ENCODE measurements around the gene PADI1. TPM values are rescaled to one million over a fixed set of nuclear protein-coding genes. Genes with fewer than 3 reads are reported as not detected.
"Not testable (repeated sequence)": the region's sequence is repeated elsewhere in the genome, so short reads cannot be mapped to it uniquely, and the experiment has no call there.

The PADI1 gene
- polyA plus RNA-seq, 1 donor from 2014 or later = 0.66 TPM

DNA sequence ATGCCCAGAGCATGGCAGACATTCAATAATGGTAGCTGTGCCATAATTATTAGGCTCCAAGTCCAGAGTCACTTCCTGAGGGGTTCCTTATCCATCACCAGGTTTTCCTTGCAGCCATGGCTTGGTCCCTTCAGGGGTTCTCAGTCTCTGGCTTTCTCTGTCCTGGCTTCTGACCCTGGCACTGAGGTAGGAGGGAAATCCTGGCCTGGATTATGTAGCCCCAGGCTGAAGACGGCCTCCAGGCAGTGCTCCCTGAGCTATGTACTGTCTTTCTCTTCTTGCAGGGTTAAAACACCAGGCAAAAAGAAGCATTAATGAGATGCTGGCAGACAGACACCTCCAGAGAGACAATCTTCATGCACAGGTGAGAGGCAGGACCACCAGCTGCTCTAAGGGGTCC lies 34.5 kb downstream of the PADI1 start:
- Histone ChIP-seq H3F3A (ENCODE audit: insufficient read depth, low read length, poor library complexity, severe bottlenecking) (no peaks in the 10 kb centered on the region), H4K20me1 (ENCODE audit: insufficient read depth) (no peaks in the 10 kb centered on the region), H3K9me3 (ENCODE audit: low read length) (no peaks in the 10 kb centered on the region), H3K9me2 (ENCODE audit: insufficient read depth, low read length) (no peaks in the 10 kb centered on the region), H3K27ac (ENCODE audit: low read length) (no peak overlapping the region), H3K27me3 (ENCODE audit: insufficient read depth, low read depth, low read length) (no peaks in the 10 kb centered on the region), H2AFZ (ENCODE audit: low read depth, low read length) (no peak overlapping the region), H3K79me2 (replicated peaks; ENCODE audit: insufficient read depth, low read length) (no peaks in the 10 kb centered on the region), H3K36me3 (ENCODE audit: insufficient read depth, low read length) (no peaks in the 10 kb centered on the region), H3K4me3 (ENCODE audit: low read length) (no peak overlapping the region), H3K4me2 (ENCODE audit: low read length) (no peak overlapping the region), H3K9ac (ENCODE audit: low read length) (no peak overlapping the region)
- TF ChIP-seq MXI1 (conservative IDR thresholded peaks at IDR 0.05; ENCODE audit: poor library complexity, severe bottlenecking) (no peak), RAD21 (conservative IDR thresholded peaks at IDR 0.05) (no peak), SMC3 (conservative IDR thresholded peaks at IDR 0.05; ENCODE audit: poor library complexity) (no peak), POLR2AphosphoS5 (IDR thresholded peaks at IDR 0.05) (no peak), TAF1 (IDR thresholded peaks at IDR 0.05; ENCODE audit: low read depth) (no peak), EP300 (conservative IDR thresholded peaks at IDR 0.05; ENCODE audit: poor library complexity, severe bottlenecking) (no peak), REST (IDR thresholded peaks at IDR 0.05; ENCODE audit: borderline replicate concordance) (no peak), EZH2 (IDR thresholded peaks at IDR 0.05; ENCODE audit: borderline replicate concordance, insufficient read depth, low read length, poor library complexity, severe bottlenecking) (no peak)
- TF ChIP-seq, protein P1, sequence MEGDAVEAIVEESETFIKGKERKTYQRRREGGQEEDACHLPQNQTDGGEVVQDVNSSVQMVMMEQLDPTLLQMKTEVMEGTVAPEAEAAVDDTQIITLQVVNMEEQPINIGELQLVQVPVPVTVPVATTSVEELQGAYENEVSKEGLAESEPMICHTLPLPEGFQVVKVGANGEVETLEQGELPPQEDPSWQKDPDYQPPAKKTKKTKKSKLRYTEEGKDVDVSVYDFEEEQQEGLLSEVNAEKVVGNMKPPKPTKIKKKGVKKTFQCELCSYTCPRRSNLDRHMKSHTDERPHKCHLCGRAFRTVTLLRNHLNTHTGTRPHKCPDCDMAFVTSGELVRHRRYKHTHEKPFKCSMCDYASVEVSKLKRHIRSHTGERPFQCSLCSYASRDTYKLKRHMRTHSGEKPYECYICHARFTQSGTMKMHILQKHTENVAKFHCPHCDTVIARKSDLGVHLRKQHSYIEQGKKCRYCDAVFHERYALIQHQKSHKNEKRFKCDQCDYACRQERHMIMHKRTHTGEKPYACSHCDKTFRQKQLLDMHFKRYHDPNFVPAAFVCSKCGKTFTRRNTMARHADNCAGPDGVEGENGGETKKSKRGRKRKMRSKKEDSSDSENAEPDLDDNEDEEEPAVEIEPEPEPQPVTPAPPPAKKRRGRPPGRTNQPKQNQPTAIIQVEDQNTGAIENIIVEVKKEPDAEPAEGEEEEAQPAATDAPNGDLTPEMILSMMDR (IDR thresholded peaks at IDR 0.05; ENCODE audit: poor library complexity, severe bottlenecking) = no peak

- not testable (repeated sequence) for H3K79me2 ChIP-seq (replicated peaks; ENCODE audit: insufficient read depth, low read length)
These were observed 36.3 kb downstream of the PADI1 start for GRCh38 chr1:17241011-17241779.

DNA sequence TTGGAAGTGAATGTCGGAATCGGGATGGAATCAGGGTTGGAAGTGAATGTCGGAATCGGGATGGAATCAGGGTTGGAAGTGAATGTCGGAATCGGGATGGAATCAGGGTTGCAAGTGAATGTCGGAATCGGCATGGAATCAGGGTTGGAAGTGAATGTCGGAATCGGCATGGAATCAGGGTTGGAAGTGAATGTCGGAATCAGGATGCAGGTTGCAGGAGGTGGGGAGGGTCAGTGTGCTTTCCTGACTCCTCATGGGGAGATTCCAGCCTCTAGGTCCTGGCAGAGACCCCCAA lies 36.8 kb downstream of the PADI1 start:
- H3K79me2 ChIP-seq (replicated peaks; ENCODE audit: insufficient read depth, low read length); H3K36me3 ChIP-seq (ENCODE audit: insufficient read depth, low read length); H3F3A ChIP-seq (ENCODE audit: insufficient read depth, low read length, poor library complexity, severe bottlenecking); H3K27me3 ChIP-seq (ENCODE audit: insufficient read depth, low read depth, low read length); H3K9me3 ChIP-seq (ENCODE audit: low read length); H3K4me2 ChIP-seq (ENCODE audit: low read length); H4K20me1 ChIP-seq (ENCODE audit: insufficient read depth); H3K9me2 ChIP-seq (ENCODE audit: insufficient read depth, low read length); H3K27ac ChIP-seq (ENCODE audit: low read length); H2AFZ ChIP-seq (ENCODE audit: low read depth, low read length); H3K4me3 ChIP-seq (ENCODE audit: low read length); H3K9ac ChIP-seq (ENCODE audit: low read length): not testable (repeated sequence)

More at GRCh38 chr1:17241011-17241779, 36.3 kb downstream of the PADI1 start:
- not testable (repeated sequence) for H2AFZ ChIP-seq (ENCODE audit: low read depth, low read length); H3K4me3 ChIP-seq (ENCODE audit: low read length); H3K27ac ChIP-seq (ENCODE audit: low read length); H3K4me2 ChIP-seq (ENCODE audit: low read length); H3K36me3 ChIP-seq (ENCODE audit: insufficient read depth, low read length); H3K9me2 ChIP-seq (ENCODE audit: insufficient read depth, low read length); H4K20me1 ChIP-seq (ENCODE audit: insufficient read depth); H3K27me3 ChIP-seq (ENCODE audit: insufficient read depth, low read depth, low read length); H3K9me3 ChIP-seq (ENCODE audit: low read length); H3F3A ChIP-seq (ENCODE audit: insufficient read depth, low read length, poor library complexity, severe bottlenecking); H3K9ac ChIP-seq (ENCODE audit: low read length)
- TF ChIP-seq REST (IDR thresholded peaks at IDR 0.05; ENCODE audit: borderline replicate concordance) = peak; percentile 49

Measured in neural cell (in vitro differentiated cells).